HepG2 (cell line): ENCODE data around the gene WDR91. TPM values are rescaled to one million over a fixed set of nuclear protein-coding genes. Genes with fewer than 3 reads are reported as not detected.

ENCODE experiments used
- ATAC-seq: fragments of 200-7000 bp; cut with Tn5 transposase; 3 replicates; pipeline ENCODE4 v1.9.1; 2020; ENCODE audit warnings: mild to moderate bottlenecking, moderate library complexity
- BruUV-seq: library from RNA; stranded (reverse); fragments of 400-500 nt; replicated peaks from 2 replicates; lab custom pipeline; 2021; lab: Mats Ljungman, UMichigan
- CTCF ChIA-PET: fragments of 300-600 bp; formaldehyde crosslinking; extraction: SDS; loops from one replicate; lab custom pipeline; 2021; ENCODE audit warnings: low total read pairs, inconsistent platforms, low intra/inter-chr PET ratio; lab: Yijun Ruan, JAX
- POLR2A ChIA-PET: fragments of 350-600 bp; sonication (Branson Sonifier 250); formaldehyde crosslinking; loops from one replicate; lab custom pipeline; 2020; ENCODE audit warnings: antibody characterized with exemption, inconsistent platforms; lab: Yijun Ruan, JAX
- DNase-seq: peaks from one replicate; pipeline ENCODE4 v3.0.0-alpha.2; 2015; ENCODE audit warnings: low spot score
- FAIRE-seq: peaks from 3 replicates; lab custom pipeline; 2011; peaks lifted over from hg19 to GRCh38; lab: Jason Lieb, UNC
- H2AFZ ChIP-seq: one replicate; pipeline ENCODE4 v1.6.1; 2011; ENCODE audit warnings: low read length, inconsistent platforms
- H3K27ac ChIP-seq: fragments of 300-600 bp; 3 replicates; pipeline ENCODE4 v1.8.0; 2011; ENCODE audit warnings: mixed run types, mild to moderate bottlenecking, mixed read lengths, low read length, inconsistent platforms; ENCODE audit not compliant: insufficient read depth; ENCODE audit errors: extremely low read length
- H3K27me3 ChIP-seq, 2 experiments: fragments of 200-600 bp in 1 of 2; 2 replicates in 1 of 2; 3 replicates in 1 of 2; pipeline versions ENCODE4 v1.6.0 to v1.8.0; 2011; ENCODE audit warnings: low read length in 2 of 2, mild to moderate bottlenecking in 2 of 2, moderate library complexity in 2 of 2, inconsistent platforms in 1 of 2; ENCODE audit not compliant: insufficient read depth in 2 of 2, control insufficient read depth in 1 of 2
- H3K36me3 ChIP-seq, 2 experiments: fragments of 200-600 bp in 1 of 2; replicated peaks in 1 of 2; 2 replicates in 1 of 2; 3 replicates in 1 of 2; pipeline versions ENCODE4 v1.5.1 to v1.8.0; 2011; ENCODE audit warnings: low read length in 2 of 2, inconsistent platforms in 1 of 2; ENCODE audit not compliant: insufficient read depth in 2 of 2, control insufficient read depth in 1 of 2
- H3K4me1 ChIP-seq: 2 replicates; pipeline ENCODE4 v1.5.1; 2012; ENCODE audit warnings: low read length, inconsistent platforms; ENCODE audit not compliant: insufficient read depth
- H3K4me2 ChIP-seq: 2 replicates; pipeline ENCODE4 v1.6.0; 2011; ENCODE audit warnings: low read depth, low read length, inconsistent platforms
- H3K4me3 ChIP-seq, 3 experiments: fragments of 200-600 bp in 1 of 3; sonication (generic), shearing (Covaris generic) in 1 of 3; replicated peaks in 1 of 3; 2 replicates each; pipeline ENCODE4 v1.5.1; 2011 to 2016; ENCODE audit warnings: low read length in 3 of 3, inconsistent platforms in 2 of 3, low read depth in 2 of 3, mild to moderate bottlenecking in 2 of 3, control low read depth in 1 of 3, mixed read lengths in 1 of 3; ENCODE audit not compliant: insufficient read depth in 1 of 3
- H3K79me2 ChIP-seq: one replicate; pipeline ENCODE4 v1.6.1; 2011; ENCODE audit warnings: low read length, inconsistent platforms; ENCODE audit not compliant: insufficient read depth
- H3K9ac ChIP-seq: 2 replicates; pipeline ENCODE4 v1.6.0; 2011; ENCODE audit warnings: mild to moderate bottlenecking, low read depth, low read length, inconsistent platforms; ENCODE audit not compliant: insufficient read depth
- H3K9me3 ChIP-seq: 2 replicates; pipeline ENCODE4 v1.5.1; 2012; ENCODE audit warnings: mild to moderate bottlenecking, low read length
- H4K20me1 ChIP-seq: 2 replicates; pipeline ENCODE4 v1.6.0; 2011; ENCODE audit warnings: inconsistent platforms, mild to moderate bottlenecking, low read length, moderate library complexity; ENCODE audit not compliant: insufficient read depth
- FLYWCH1 ChIP-seq: sonication (generic); formaldehyde crosslinking; IDR thresholded peaks from 2 replicates; pipeline ENCODE4 v1.8.1; 2023; ENCODE audit warnings: mild to moderate bottlenecking, missing genetic modification reagents
- HNRNPUL1 ChIP-seq: fragments of 200-400 bp; formaldehyde crosslinking; IDR thresholded peaks from 2 replicates; pipeline ENCODE4 v1.6.1; 2017; ENCODE audit warnings: low read depth, mild to moderate bottlenecking, low read length, moderate library complexity
- HOXA7 ChIP-seq: sonication (generic); formaldehyde crosslinking; IDR thresholded peaks from 2 replicates; pipeline ENCODE4 v1.8.1; 2022; ENCODE audit warnings: mild to moderate bottlenecking, missing genetic modification reagents, moderate library complexity
- MAFF ChIP-seq: IDR thresholded peaks from 2 replicates; pipeline ENCODE4 v1.6.1; 2011; ENCODE audit warnings: low read depth, low read length, improper control_type of control experiment
- NR2F2 ChIP-seq: IDR thresholded peaks from 2 replicates; pipeline ENCODE4 v1.6.1; 2012; ENCODE audit warnings: low read depth, inconsistent platforms, borderline replicate concordance
- TRAFD1 ChIP-seq: sonication (generic); formaldehyde crosslinking; IDR thresholded peaks from 2 replicates; pipeline ENCODE4 v1.5.1; 2020; ENCODE audit warnings: missing genetic modification reagents, mild to moderate bottlenecking, borderline replicate concordance
- ZNF142 ChIP-seq: sonication (generic); formaldehyde crosslinking; IDR thresholded peaks from 2 replicates; pipeline ENCODE4 v1.4.0; 2020; ENCODE audit warnings: missing genetic modification reagents
- ZNF17 ChIP-seq: sonication (generic); formaldehyde crosslinking; IDR thresholded peaks from 2 replicates; pipeline ENCODE4 v1.5.0; 2020; ENCODE audit warnings: mild to moderate bottlenecking, missing genetic modification reagents
- ZNF777 ChIP-seq: sonication (generic); formaldehyde crosslinking; IDR thresholded peaks from 2 replicates; pipeline ENCODE4 v1.4.0; 2020; ENCODE audit warnings: missing genetic modification reagents
- ZNF816 ChIP-seq: sonication (generic); formaldehyde crosslinking; IDR thresholded peaks from 2 replicates; pipeline ENCODE4 v1.8.0; 2022; ENCODE audit warnings: missing genetic modification reagents, mild to moderate bottlenecking, borderline replicate concordance
- ZNF883 ChIP-seq: sonication (generic); formaldehyde crosslinking; IDR thresholded peaks from 2 replicates; pipeline ENCODE4 v1.5.1; 2020; ENCODE audit warnings: mild to moderate bottlenecking, missing genetic modification reagents; ENCODE audit errors: not compliant biosample characterization
- WGBS: methylation state at CpG from one replicate; pipeline ENCODE4 v1.1.6; 2017; ENCODE audit warnings: low lambda C conversion rate; 5-methylcytosine and 5-hydroxymethylcytosine counted together
- in situ Hi-C: cut with HindIII; loops from 2 replicates; pipeline ENCODE4 v1.10.0; 2017; ENCODE audit warnings: low pct_unique_long_range_greater_than_20kb; ENCODE audit not compliant: extremely low pct_ligation_motif_present
- intact Hi-C: fragments of 100-400 bp; cut with micrococcal nuclease; formaldehyde crosslinking; loops from one replicate; pipeline ENCODE4 v1.10.0; 2022; ENCODE audit not compliant: unreplicated experiment
- polyA plus RNA-seq, 8 experiments: library from polyadenylated mRNA; depleted of rRNA in 3 of 8; stranded (reverse) in 7 of 8; unstranded in 1 of 8; fragments of >200 nt; fragmentation: Illumina TruSeq in 4 of 8; extraction: Trizol in 4 of 8; gene quantifications; 2 replicates each; pipeline versions ENCODE4 v1.2.1 to v1.2.3, GENCODE V29; 2011 to 2016; ENCODE audit warnings: low read depth in 4 of 8, missing spikeins in 1 of 8, mixed read lengths in 1 of 8; ENCODE audit not compliant: insufficient read depth in 1 of 8
- total RNA-seq, 5 experiments: library from RNA; depleted of rRNA; stranded (reverse); fragments of >200 nt; fragmentation: Illumina TruSeq; extraction: Trizol; gene quantifications; 2 replicates each; pipeline ENCODE4 v1.2.3, GENCODE V29; 2016; ENCODE audit warnings: low read depth in 1 of 5

WDR91 gene
- total and polyA plus RNA-seq, 2 of the 13 experiments (the other 11 are each of a cell fraction or from before 2014, with no cell fraction given): 11.6 to 12.1 TPM

GRCh38 chr7:135197906-135198655 lies 13.2 kb downstream of the WDR91 start:
- 92% methylated on average over 13 of the region's 15 CpGs for WGBS
- H3K27ac ChIP-seq: no peak overlapping the region
- H3K4me1 ChIP-seq: peaks cover 12% of the 10 kb centered on the region
- H3K27me3 ChIP-seq: no peaks in the 10 kb centered on the region
- no peak overlapping the region for H3K4me3 ChIP-seq
- in situ Hi-C loops: no loop called here
- H3K79me2 ChIP-seq: no peaks in the 10 kb centered on the region
- H4K20me1 ChIP-seq: no peaks in the 10 kb centered on the region
- POLR2A ChIA-PET: no interaction called here
- no peaks in the 10 kb centered on the region for H3K9me3 ChIP-seq
- CTCF ChIA-PET: no interaction called here
- BruUV-seq: no TSS peak
- intact Hi-C loops: no loop called here
- H3K9ac ChIP-seq: no peak overlapping the region
- peaks cover 29 to 67% of the 10 kb centered on the region in 2 experiments for H3K36me3 ChIP-seq
- ATAC-seq: no peak
- DNase-seq: no peak
- no peak overlapping the region for H2AFZ ChIP-seq
- H3K4me2 ChIP-seq: no peak overlapping the region
- TF ChIP-seq MAFF: no peak
- TF ChIP-seq ZNF883: no peak
- TF ChIP-seq, all 625 proteins: peak for 0
- FAIRE-seq: no peak

- WGBS: 94% methylated on average over 2 of the region's 2 CpGs
- H4K20me1 ChIP-seq: no peaks in the 10 kb centered on the region
- H3K79me2 ChIP-seq: no peaks in the 10 kb centered on the region
- peaks cover 29 to 71% of the 10 kb centered on the region in 2 experiments for H3K36me3 ChIP-seq
- no TSS peak for BruUV-seq
- no peaks in the 10 kb centered on the region for H3K9me3 ChIP-seq
- H3K27me3 ChIP-seq: no peaks in the 10 kb centered on the region
- intact Hi-C loops (no loop called here), in situ Hi-C loops (no loop called here)
- H2AFZ ChIP-seq: no peak overlapping the region
- H3K9ac ChIP-seq: no peak overlapping the region
- CTCF ChIA-PET: no interaction called here
- no peak for DNase-seq
- H3K27ac ChIP-seq: no peak overlapping the region
- H3K4me3 ChIP-seq: no peak overlapping the region
- peaks cover 12% of the 10 kb centered on the region for H3K4me1 ChIP-seq
- no peak for FAIRE-seq
- H3K4me2 ChIP-seq: no peak overlapping the region
- POLR2A ChIA-PET: no interaction called here
- no peak for ATAC-seq
- no peak for TF ChIP-seq ZNF777 (CRISPR knock-in tag)
- TF ChIP-seq HNRNPUL1: no peak
- no peak for TF ChIP-seq NR2F2
- no peak for TF ChIP-seq HOXA7
- TF ChIP-seq ZNF816 (CRISPR knock-in tag): no peak
- TF ChIP-seq TRAFD1 (CRISPR knock-in tag): no peak
- no peak for TF ChIP-seq ZNF17 (CRISPR knock-in tag)
- TF ChIP-seq FLYWCH1: no peak
- TF ChIP-seq ZNF142 (CRISPR knock-in tag): no peak
Measured at GRCh38 chr7:135197343-135197742, 14.0 kb downstream of the WDR91 start.
